T-helper 1 cell treated with Interleukin-12 subunit alpha and Interleukin-12 subunit beta and Interleukin-4 antibody, amounts not matched to agents 30 ng/mL and 1 ng/mL, for 36 hours (primary cell): ENCODE measurements around the gene STX10. TPM values are rescaled to one million over a fixed set of nuclear protein-coding genes. Genes with fewer than 3 reads are reported as not detected.

ENCODE experiments used
- total RNA-seq: library from RNA; stranded (reverse); gene quantifications from 2 replicates; pipeline ENCODE4 v1.2.3, GENCODE V29; 2022

STX10 gene
- total RNA-seq, 1 donor from 2014 or later, result 52.9 TPM

Other genes with a start within 250 kb of the STX10 start
- gene SYCE2, start 231.1 kb downstream of the STX10 start, total RNA-seq, result 1.9 and 2.8 TPM in 2 replicates
- gene FARSA, start 216.7 kb downstream of the STX10 start, total RNA-seq, result 108 and 117 TPM in 2 replicates
- gene CALR, start 211.8 kb downstream of the STX10 start, total RNA-seq, result 1,347 and 1,385 TPM in 2 replicates
- 113 and 115 TPM in 2 replicates for gene RAD23A, start 204.5 kb downstream of the STX10 start, total RNA-seq
- gene GADD45GIP1, start 193.2 kb downstream of the STX10 start, total RNA-seq, result 16.6 and 17.9 TPM in 2 replicates
- gene DAND5, start 180.8 kb downstream of the STX10 start, total RNA-seq, result 0.10 TPM in 1 of 2 replicates, not detected in the other
- gene NFIX, start 154.9 kb downstream of the STX10 start, total RNA-seq, result 0.96 and 1.1 TPM in 2 replicates
- 3.6 and 4.2 TPM in 2 replicates for gene LYL1, start 47.5 kb downstream of the STX10 start, total RNA-seq
- 65.6 and 66.5 TPM in 2 replicates for gene TRMT1, start 33.6 kb downstream of the STX10 start, total RNA-seq
- 79.6 and 84.4 TPM in 2 replicates for gene NACC1, start 32.1 kb downstream of the STX10 start, total RNA-seq
- 248 and 253 TPM in 2 replicates for gene IER2, start within 50 bp of the STX10 start, total RNA-seq